NOMO-1 treated with DMSO at 0.1 percent for 48 hours (cell line): ENCODE measurements around the gene FFAR1.

Experiments
- DNase-seq: peaks from one replicate; lab custom pipeline; 2025; ENCODE audit not compliant: unreplicated experiment; lab: John Stamatoyannopoulos, UW

The FFAR1 gene

GRCh38 chr19:35347171-35347929, at the start of gene FFAR1:
FFAR1 (plus strand) TSS chr19:35347902; CDS start chr19:35351552, 3,650 bp downstream.
- DNase-seq, result peak; percentile 85

- DNase-seq, result no peak
Observed at GRCh38 chr19:35297922-35298321, 49.8 kb upstream of the FFAR1 start.

- no peak for DNase-seq
Observed at GRCh38 chr19:35298561-35298972, 49.1 kb upstream of the FFAR1 start.

GRCh38 chr19:35299523-35300338, 48.0 kb upstream of the FFAR1 start:
- no peak for DNase-seq

DNA sequence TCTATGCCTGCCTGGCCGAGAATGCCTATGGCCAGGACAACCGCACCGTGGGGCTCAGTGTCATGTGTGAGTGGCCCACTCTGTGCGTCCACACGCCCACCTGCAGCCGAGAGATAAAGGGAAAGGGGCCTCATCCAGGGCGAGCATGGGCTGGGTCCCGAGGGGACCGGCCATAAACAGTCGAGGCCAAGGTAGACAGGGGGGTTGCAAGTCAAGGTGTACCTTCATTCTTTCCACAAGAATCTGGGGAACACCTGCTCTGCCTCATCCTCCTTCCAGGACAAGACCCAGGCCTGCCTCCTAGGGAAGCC, 47.4 kb upstream of the FFAR1 start:
- no peak for DNase-seq

DNA sequence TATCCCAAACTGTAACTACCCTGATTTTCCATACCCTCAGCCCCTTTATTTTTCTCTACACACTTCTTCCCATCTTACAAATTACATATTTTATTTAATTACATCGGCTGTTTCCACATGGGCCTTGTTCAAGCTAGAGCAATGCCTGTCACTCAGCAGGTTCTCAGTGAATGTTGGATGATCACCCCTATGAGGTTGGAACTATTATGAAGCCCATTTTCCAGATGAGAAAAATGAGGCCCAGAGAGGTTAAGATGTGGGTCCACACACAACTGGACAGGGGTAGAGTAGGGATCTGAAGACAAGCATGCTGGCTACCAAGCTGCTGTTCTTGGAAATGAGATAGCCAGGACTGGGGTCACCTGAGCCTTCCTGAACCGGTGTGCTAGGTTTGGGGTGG, 45.7 kb upstream of the FFAR1 start:
- DNase-seq, result no peak

GRCh38 chr19:35302446-35302845, 45.3 kb upstream of the FFAR1 start:
- DNase-seq, result no peak

DNA sequence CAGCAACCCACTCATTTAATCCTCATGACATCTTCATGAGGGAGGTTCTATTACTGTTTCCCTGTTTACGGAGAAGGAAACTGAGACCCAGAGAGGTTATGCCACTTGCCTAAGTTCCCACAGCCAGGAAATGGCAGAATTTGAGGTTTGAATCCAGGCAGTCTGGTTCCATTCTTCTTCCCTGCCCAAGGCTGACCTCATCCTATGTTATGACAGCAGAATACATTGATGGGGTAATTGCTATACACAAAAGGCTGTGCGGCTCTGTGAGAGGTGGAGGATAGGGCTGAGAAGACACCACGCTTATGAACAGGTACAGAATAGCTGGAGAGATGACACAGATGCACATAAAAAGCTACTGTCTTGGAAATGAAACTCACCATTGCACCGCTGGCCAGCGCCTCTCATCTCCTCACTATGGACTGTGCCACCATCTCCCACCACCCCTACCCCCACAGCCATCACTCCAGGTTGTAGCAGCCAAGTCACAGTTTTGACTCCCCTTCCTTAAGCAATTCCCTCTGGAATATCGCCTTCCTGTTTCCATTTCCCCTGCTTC, 44.3 kb upstream of the FFAR1 start:
- no peak for DNase-seq

DNA sequence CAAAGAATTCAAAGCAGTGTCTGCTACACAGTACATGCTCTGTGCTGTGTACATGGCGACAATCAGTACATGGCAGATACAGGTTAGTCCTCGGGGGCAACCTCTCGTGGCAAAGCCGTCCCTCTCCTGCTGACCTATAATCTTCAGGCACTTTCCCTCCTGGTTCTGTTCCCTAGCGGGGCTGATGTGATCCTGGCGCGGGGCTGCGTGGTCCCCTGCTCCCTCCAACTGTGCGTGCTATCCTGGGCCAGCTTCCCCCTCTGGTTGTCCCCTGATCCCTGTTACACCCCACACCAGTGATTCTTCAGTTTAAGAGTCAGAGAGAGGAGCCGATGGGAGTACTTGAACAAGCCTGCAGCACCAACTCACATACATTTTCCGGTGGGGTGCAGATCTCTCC, 43.7 kb upstream of the FFAR1 start:
- DNase-seq, result no peak

DNA sequence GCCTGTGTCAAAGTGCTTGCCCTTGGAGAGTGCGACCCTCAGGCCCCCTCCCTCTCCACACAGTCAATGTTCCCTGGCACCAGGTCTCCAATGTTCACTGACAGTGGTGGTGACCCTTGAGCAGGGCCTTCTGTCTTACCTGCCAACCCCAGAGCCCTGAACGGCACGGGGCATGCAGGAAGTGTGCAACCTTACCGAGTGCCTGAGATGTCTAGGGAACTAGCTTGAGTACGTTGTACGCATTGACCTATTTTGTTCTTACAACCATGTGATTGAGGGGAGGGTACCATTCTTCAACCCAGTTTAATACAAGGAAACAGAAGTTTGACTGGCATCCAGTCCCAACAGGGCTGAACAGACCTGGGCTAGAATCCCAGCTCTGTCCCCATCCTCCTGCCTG, 42.5 kb upstream of the FFAR1 start:
- no peak for DNase-seq

DNA sequence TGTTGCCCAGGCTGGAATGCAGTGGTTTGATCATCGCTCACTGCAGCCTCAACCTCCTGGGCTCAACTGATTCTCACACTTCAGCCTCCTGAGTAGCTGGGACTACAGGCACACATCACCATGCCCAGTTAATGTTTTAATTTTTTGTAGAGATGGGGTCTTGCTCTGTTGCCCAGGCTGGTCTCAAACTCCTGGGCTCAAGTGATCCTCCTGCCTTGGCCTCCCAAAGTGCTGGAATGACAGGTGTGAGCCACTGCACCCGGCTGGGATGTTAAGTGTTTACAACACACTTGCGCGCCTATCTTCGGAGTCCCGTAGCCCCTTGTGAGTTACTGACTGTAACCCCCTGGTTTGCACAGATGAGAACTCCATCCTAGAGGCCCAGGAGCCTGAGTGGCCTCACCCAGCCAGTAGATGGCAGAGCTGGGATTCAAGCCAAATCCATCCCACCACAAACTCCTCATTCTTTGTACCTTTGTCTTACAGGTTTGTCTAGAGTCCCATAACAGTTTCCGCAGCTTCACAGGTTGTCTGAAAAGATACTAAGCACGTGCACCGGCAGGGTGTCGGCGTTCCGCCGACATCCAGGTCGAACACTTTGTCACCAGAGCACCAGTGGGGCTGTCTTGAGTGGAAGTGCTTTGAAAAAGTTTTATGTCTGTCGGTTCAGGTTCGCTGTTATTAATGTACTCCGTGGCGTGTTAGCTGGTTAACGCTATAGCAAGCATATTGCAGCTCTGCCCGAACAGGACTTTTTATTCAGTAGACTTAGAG, 41.0 kb upstream of the FFAR1 start:
- no peak for DNase-seq

- no peak for DNase-seq
Observed at GRCh38 chr19:35307931-35308330, 39.8 kb upstream of the FFAR1 start.

DNA sequence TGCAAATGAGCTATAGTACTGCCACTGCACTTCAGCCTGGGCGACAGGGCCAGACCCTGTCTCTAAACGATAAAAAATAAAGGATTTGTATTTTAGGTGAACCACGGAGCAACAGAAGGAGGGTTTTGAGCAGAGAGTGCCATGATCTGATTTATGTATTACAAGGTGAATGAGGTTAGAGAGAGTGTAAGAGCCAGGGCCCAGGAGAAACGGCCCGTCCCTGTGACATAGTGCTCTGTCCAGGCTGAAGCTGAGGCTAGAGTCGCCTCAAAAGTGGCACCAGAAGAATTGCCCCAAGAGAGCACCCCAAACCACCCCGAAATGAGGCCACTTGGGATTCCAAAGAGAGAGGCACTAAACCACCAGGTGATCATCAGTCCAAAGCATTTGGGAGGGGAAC, 38.8 kb upstream of the FFAR1 start:
- DNase-seq, result no peak

DNA sequence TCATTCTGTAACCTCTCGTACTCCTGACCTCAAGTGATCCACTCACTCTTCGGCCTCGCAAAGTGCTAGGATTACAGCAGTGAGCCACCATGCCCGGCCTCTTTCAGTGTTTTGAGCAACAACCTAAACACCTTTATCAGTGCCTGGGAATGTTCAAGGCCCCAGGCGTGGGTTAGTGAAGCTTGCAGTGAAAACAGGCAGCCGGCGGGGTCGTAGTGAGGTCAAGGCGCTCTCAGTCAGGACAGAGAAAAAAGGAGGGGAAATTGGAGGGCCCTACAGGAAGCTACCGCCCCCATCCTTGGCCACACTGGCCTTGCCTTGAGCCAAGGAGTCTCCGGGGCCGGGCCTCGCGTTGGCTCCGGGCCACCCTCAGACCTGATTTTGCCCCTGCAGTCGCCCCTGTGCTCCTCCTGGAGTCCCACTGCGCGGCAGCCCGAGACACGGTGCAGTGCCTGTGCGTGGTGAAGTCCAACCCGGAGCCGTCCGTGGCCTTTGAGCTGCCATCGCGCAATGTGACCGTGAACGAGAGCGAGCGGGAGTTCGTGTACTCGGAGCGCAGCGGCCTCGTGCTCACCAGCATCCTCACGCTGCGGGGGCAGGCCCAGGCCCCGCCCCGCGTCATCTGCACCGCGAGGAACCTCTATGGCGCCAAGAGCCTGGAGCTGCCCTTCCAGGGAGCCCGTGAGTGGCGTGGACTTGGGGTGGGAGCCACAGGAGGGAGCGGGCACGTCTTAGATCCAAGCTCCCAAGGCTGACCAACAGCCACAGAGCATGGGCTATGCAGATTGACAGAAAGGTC, 38.0 kb upstream of the FFAR1 start:
- DNase-seq, result no peak

DNA sequence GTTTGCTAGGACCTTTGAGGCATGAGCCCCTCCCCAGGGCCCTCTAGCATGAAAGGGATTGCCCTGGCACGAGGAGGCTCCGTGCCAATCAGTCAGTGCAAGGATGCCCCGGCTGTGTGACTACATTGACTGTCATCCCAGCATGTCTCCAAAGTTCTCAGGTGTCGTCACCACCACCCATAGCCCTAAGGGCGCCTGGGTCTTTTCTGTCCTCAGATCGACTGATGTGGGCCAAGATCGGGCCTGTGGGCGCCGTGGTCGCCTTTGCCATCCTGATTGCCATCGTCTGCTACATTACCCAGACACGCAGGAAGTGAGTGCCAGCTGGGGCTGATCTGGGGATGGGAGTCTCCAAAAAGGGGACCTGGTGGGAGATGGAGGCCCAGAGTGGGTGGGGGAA, 37.4 kb upstream of the FFAR1 start:
- no peak for DNase-seq

- DNase-seq, result no peak
Observed at GRCh38 chr19:35310811-35311465, 36.8 kb upstream of the FFAR1 start.

- no peak for DNase-seq
Observed at GRCh38 chr19:35311901-35312665, 35.6 kb upstream of the FFAR1 start.

GRCh38 chr19:35313587-35313986, 34.1 kb upstream of the FFAR1 start:
- DNase-seq, result no peak

- no peak for DNase-seq
Observed at GRCh38 chr19:35314031-35314430, 33.7 kb upstream of the FFAR1 start.
